ENCODE data around the gene PDPN.

GRCh38 chr1:13588946-13589796 is 5.5 kb downstream of the PDPN start:
- TF ChIP-seq CTCF (IDR thresholded peaks at IDR 0.05) (no peak), POLR2A (IDR thresholded peaks at IDR 0.05) (no peak)
